HepG2 (cell line): ENCODE results near the gene QRICH2. TPM values are rescaled to one million over a fixed set of nuclear protein-coding genes. Genes with fewer than 3 reads are reported as not detected.

ENCODE experiments used
- ZBTB40 ChIP-seq, 2 experiments: fragments of 450-650 bp in 1 of 2; sonication (generic) in 1 of 2; formaldehyde crosslinking in 1 of 2; IDR thresholded peaks; 2 replicates each; pipeline versions ENCODE4 v1.6.1 to v1.8.0; 2016 to 2022; ENCODE audit warnings: antibody characterized with exemption in 1 of 2, mild to moderate bottlenecking in 1 of 2, missing genetic modification reagents in 1 of 2
- polyA plus RNA-seq, 8 experiments: library from polyadenylated mRNA; depleted of rRNA in 3 of 8; stranded (reverse) in 7 of 8; unstranded in 1 of 8; fragments of >200 nt; fragmentation: Illumina TruSeq in 4 of 8; extraction: Trizol in 4 of 8; gene quantifications; 2 replicates each; pipeline versions ENCODE4 v1.2.1 to v1.2.3, GENCODE V29; 2011 to 2016; ENCODE audit warnings: low read depth in 4 of 8, missing spikeins in 1 of 8, mixed read lengths in 1 of 8; ENCODE audit not compliant: insufficient read depth in 1 of 8
- total RNA-seq, 5 experiments: library from RNA; depleted of rRNA; stranded (reverse); fragments of >200 nt; fragmentation: Illumina TruSeq; extraction: Trizol; gene quantifications; 2 replicates each; pipeline ENCODE4 v1.2.3, GENCODE V29; 2016; ENCODE audit warnings: low read depth in 1 of 5

The QRICH2 gene
- total and polyA plus RNA-seq, 2 of the 13 experiments (the other 11 are each of a cell fraction or from before 2014, with no cell fraction given), result 3.7 to 5.7 TPM

- TF ChIP-seq ZBTB40 (IDR thresholded peaks at IDR 0.05) (no peak), ZBTB40 (CRISPR knock-in tag; IDR thresholded peaks at IDR 0.05) (no peak)
Measured at GRCh38 chr17:76248013-76248782, 59.9 kb downstream of the QRICH2 start (continued).
